ENCODE results near the gene GSTP1.
"Not testable (repeated sequence)": the region's sequence is repeated elsewhere in the genome, so short reads cannot be mapped to it uniquely, and the experiment has no call there.

Gene GSTP1

DNA sequence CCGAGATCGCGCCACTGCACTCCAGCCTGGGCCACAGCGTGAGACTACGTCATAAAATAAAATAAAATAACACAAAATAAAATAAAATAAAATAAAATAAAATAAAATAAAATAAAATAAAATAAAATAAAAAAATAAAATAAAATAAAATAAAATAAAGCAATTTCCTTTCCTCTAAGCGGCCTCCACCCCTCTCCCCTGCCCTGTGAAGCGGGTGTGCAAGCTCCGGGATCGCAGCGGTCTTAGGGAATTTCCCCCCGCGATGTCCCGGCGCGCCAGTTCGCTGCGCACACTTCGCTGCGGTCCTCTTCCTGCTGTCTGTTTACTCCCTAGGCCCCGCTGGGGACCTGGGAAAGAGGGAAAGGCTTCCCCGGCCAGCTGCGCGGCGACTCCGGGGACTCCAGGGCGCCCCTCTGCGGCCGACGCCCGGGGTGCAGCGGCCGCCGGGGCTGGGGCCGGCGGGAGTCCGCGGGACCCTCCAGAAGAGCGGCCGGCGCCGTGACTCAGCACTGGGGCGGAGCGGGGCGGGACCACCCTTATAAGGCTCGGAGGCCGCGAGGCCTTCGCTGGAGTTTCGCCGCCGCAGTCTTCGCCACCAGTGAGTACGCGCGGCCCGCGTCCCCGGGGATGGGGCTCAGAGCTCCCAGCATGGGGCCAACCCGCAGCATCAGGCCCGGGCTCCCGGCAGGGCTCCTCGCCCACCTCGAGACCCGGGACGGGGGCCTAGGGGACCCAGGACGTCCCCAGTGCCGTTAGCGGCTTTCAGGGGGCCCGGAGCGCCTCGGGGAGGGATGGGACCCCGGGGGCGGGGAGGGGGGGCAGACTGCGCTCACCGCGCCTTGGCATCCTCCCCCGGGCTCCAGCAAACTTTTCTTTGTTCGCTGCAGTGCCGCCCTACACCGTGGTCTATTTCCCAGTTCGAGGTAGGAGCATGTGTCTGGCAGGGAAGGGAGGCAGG, at the start of gene GSTP1:
GSTP1 (plus strand) TSS at position 566 of the 958 bp plus-strand sequence; CDS start at position 598, 32 bp downstream.
- peak; percentile 64 to 68 for DNase-seq (ENCODE audit: low read depth in 1 of 2, low spot score in 1 of 2)

DNA sequence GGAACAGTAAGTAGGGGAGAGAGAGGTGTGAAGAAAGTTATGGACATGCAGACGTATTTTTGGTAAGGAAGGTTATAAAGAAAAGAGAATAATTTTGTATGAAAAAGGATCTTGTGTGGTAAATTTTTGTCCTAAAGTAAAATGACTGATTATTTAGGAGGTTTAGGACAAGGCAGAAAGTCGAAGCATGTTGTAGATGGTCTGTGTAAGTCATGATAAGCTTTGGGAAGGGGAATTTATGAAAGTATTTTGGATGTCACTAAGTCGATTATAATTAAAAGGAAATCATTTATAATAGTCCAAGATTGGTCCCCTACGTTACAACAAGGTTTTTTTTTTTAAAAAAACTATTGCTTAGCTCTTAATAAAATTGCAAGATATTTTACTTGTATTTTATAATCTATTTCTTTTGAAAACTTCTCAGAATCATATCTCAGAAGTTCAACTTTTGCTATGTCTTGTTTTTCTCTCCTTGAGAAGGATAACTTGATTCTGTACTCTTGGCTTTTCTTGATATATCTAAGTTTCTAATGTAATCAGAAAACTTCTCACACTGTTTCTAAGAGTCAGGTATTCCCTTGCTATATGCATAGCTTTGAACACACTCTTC, 49.4 kb upstream of the GSTP1 start:
- DNase-seq (ENCODE audit: low read depth in 1 of 2, low spot score in 1 of 2) = no peak

DNA sequence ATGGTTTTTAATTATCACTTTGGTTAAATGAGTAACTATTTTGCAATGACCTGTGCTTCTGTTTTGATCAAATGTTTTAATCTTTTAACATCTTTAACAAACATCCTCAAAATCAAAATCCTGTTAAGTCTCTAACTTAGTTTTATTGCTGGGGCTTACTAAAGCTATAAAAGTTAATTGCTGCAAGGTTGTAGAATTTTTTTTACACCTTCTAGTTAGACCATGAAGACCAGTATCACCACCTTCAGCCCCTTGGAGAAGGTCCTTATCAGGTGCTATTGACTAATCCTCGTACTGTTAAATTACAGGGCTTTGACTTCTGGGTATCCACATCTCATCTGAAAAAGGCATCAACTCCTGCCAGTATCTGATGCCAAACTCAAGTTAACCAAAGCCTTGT, 48.1 kb upstream of the GSTP1 start:
- DNase-seq (ENCODE audit: low read depth in 1 of 2, low spot score in 1 of 2) = no peak

DNA sequence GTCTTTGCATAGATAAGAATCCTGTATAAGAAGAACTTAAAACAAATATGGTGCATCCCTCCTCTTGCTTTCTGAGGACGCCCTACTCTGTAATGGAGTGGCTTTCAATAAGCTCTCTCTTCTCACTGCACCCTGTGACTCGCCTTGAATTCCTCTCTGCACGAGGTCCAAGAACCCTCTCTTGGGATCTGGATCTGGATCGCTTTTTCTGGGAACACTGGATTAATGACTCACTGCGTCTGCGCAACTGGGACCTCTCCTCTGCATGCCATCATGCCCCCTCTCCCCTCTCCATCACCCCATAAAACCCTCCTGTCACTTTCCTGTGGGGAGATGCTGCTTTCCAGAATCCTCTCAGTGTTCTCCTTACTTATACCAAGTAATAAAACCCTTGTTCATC, 45.3 kb upstream of the GSTP1 start:
- no peak for DNase-seq (ENCODE audit: low read depth in 1 of 2, low spot score in 1 of 2)

DNA sequence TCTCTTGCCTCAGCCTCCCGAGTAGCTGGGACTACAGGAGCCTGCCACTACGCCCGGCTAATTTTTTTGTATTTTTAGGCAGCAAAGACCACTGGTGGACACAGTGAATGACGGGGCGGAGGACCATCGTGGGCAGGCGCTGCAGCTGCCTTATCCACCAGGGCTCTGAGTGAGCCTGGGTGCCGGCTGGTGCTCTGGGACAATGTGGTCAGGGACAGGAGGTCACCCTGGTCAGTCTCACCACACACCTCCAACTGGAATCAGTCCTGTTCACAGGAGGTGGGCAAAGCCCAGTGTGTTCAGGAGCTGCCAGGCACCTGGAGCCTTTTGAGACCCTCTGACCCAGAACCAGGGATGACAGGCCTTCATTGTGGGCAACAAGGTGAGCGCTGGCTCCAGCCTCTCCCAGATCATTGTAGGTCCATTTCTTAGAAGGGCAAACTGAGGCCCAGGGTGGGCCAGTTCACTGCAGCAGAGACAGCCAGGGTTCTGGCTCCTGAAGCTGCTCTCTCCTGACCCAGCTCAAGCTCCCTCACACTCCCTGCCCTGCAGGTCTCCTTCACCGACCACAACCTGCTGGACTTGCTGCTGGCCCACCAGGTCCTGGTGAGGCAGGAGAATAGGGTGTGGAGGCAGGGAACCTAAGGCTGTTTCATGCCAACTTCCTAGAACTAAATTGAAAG, 44.6 kb upstream of the GSTP1 start:
- DNase-seq (ENCODE audit: low read depth in 1 of 2, low spot score in 1 of 2) = no peak

DNA sequence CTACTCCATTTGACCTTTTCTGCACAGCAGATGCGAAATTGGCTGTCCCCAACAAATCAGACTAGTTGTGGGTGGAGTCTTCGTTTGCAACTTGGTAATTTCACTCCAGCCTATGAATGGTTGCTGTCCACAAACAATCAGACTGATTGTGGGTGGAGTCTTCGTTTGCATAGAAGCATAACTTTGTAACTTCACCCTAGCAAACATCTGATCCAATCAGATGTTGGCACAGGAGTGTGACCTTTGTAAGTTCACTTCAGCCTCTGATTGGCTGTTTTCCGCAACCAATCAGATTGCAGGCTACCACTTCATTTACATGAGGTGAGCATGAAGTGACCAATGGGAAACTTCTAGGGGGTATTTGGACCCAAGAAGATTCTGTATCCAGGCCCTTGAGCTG, 44.1 kb upstream of the GSTP1 start:
- no peak for DNase-seq (ENCODE audit: low read depth in 1 of 2, low spot score in 1 of 2)

DNA sequence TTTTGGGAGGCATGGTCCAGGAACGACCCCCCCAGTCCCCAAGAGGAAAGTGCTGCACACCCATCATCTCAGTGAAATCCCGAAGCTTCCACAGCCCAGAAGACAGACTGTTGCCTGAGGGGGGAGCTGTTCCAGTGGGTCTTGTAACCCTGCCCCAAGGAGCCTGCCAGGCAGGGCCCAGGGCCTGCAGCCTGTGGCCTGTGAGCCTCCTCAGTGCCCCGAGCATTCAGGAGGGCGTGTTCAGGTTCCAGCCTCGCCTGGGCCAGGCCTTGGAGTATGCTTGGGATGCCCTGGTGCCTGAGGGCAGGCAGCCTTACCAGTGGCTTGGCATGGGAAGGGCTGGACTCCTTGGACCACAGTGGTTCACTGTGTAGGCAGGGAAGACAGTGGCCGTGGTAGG, 42.4 kb upstream of the GSTP1 start:
- no peak for DNase-seq (ENCODE audit: low read depth in 1 of 2, low spot score in 1 of 2)

DNA sequence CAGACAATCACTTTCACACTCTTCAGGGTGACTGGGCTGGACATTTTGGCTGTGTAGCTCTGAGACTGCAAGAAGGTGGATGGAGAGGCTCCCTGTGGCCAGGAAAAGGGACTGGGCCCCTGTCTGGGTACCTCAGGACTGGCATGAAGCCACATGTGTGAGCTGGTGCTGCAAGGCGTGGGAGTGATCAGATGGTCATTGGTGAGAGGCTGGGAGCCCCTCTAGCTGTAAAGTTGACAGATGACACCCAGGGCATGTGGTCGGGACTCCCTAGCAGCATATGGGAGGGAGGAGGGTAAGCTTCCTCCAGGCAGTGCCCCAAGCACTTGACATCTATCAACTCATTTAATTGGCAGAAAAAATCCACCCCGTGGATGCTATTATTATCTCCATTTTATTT, 41.4 kb upstream of the GSTP1 start:
- DNase-seq (ENCODE audit: low read depth in 1 of 2, low spot score in 1 of 2) = no peak

DNA sequence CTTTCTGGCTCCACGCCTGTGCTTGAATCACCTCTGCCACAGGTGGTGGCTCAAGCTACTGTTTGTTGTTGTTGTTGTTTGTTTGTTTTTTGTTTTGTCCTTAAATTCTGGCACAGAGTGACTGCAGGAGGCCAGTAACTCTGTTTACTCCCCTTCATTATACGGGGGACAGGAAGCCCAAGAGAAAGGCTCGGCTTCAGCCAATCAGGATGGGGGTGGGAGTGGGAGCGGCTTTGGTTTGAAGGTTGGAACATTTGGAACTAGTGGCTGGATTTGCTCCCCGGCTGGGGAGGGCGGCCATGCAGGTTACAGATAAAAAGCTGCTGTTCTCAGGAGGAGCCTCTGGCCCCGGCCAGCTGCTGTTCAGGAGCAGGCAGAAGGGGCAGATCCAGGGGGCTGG, 40.6 kb upstream of the GSTP1 start:
- no peak for DNase-seq (ENCODE audit: low read depth in 1 of 2, low spot score in 1 of 2)

DNA sequence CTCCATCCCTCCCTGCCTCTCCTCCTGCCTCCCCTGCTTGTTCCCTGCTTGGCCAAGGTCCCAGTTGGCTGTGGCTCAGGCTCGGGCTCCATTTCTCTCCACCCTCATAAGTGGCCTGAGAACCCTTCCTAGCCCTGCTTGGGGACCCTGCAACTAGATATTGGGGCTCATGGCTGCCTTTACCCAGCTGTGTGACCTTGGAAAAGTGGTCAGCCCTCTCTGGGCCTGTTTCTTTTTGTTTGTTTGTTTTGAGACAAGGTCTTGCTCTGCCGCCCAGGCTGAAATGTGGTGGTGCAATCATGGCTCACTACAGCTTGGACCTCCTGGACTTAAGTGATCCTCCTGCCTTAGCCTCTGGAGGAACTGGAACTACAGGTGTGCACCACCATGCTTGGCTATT, 40.0 kb upstream of the GSTP1 start:
- no peak for DNase-seq (ENCODE audit: low read depth in 1 of 2, low spot score in 1 of 2)

DNA sequence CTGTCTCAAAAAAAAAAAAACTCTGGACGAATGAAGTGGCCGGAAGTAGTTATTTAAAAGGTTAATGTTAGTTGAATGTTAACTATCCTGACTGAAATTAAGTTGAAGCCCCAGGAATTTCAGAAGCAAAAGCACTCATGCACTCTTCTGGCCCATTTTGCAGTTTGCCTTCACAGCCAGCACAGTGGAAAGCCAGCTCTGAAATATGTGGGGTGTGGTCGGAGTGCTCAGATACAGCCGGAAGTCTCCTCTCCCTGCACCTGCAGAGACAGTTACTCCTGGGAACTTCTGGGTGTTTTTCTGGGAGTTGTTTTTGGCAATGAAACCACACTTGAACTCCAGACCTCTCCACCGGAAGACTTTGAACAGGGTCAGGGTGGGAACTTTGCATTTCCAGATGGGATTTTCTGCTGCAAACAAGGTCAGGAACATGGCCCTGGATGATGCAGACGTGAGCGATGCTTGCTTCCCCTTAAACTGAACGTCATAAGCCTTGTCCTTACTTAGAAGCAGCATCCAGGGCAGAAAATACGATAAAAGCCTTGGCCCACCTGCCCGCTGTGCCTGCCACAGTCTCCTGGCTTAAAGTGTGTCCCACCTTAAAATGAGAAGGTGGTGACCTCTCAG, 38.9 kb upstream of the GSTP1 start:
- DNase-seq (ENCODE audit: low read depth in 1 of 2, low spot score in 1 of 2) = no peak

DNA sequence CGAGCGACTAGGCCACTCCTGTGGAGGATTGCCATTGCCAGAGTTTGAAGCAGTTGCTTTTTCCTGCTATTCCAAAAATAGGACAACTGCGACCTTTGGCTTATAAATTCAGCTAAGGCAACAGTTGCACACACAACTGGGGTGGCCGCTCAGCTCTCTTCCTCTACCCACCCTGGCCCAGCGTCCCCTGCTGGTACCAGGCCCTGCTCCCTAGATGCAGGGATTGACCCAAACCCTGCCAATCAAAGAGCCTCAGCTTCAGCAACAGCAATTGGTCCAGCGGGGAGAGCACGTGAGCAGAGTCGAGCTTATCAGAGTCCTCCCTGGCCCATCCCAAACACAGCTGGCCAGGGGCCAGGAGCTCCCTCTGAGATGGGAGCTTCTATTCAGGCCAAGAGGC, 38.3 kb upstream of the GSTP1 start:
- no peak for DNase-seq (ENCODE audit: low read depth in 1 of 2, low spot score in 1 of 2)

DNA sequence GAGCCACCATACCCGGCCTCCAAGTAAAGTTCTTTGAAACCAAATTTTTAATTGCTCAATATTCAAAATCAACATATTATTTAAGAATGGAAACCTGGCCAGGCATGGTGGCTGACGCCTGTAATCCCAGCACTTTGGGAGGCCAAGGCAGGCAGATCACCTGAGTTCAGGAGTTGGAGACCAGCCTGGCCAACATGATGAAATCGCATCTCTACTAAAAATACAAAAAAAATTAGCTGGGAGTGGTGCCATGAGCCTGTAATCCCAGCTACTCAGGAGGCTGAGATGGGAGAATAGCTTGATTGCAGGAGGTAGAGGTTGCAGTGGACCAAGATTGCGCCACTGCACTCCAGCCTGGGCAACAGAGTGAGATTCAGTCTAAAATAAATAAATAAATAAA, 35.5 kb upstream of the GSTP1 start:
- not testable (repeated sequence) for DNase-seq (ENCODE audit: low read depth in 1 of 2, low spot score in 1 of 2)

DNA sequence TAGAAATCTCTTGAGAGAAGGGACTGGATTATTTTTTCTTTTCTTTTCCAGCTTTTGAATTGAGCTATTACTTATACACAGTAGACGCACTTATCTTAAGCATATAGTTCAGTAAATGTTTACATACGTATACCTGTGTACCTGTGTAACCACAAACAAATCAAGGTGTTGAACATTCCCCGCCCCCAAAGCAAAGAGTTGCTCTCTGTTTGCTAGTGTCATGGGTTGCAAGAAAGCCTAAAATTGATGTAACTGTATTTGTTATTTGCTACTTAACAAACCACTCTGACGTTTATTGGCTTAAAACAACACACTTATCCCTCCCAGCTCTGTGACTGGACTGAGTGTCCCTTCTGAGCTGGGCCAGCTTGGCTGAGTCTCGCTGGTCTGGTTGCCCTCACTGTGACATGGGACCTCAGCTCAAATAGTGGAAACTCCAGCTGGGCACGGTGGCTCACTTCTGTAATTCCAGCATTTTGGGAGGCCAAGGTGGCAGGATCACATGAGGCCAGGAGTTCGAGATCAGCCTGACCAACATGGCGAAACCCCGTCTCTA, 35.0 kb upstream of the GSTP1 start:
- no peak for DNase-seq (ENCODE audit: low read depth in 1 of 2, low spot score in 1 of 2)

DNA sequence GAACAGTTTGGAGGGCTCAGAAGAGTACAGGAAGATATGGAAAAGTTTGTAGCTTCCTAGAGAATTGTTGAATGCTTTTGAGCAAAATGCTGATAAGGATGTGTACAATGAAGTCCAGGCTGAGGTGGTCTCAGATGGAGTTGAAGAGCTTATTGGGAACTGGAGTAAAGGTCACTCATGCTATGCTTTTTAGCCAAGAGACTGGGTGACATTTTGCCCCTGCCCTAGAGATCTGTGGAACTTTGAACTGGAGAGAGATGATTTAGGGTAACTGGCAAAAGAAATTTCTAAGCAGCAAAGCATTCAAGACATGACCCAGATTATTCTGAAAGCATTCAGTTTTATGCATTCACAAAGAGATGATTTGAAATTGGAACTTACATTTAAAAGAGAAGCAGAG, 32.5 kb upstream of the GSTP1 start:
- no peak for DNase-seq (ENCODE audit: low read depth in 1 of 2, low spot score in 1 of 2)

DNA sequence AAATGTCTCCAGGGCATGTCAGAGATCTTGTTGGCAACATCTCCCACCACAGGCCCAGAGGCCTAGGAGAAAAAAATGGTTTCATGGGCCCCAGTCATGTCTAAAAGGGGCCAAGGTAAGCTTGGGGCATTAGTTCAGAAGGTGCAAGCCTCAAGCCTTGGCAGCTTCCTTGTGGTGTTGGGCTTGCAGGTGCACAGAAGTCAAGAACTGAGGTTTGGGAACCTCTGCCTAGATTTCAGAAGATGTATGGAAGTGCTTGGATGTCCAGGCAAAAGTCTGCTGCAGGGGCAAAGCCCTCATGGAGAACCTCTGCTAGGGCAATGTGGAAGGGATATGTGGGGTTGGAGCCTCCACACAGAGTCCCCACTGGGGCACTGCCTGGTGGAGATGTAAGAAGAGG, 31.9 kb upstream of the GSTP1 start:
- DNase-seq (ENCODE audit: low read depth in 1 of 2, low spot score in 1 of 2) = not testable (repeated sequence)

DNA sequence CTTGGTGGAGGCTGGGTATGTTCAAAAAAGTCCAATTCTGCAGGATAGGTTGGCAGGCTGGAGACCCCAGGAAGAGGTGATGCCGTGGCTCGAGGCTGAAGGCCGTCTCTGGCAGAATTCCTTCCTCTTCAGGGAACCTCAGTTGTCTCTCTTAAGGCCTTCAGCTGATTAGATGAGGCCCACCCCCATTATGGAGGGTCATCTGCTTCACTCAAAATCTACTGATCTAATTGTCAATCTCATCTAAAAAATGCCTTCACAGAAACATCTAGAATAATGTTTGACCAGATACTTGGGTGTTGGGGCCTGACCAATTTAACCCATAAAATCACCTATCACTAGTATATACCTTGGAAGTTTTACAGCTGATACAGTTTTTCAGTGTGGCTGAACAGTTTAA, 27.4 kb upstream of the GSTP1 start:
- DNase-seq (ENCODE audit: low read depth in 1 of 2, low spot score in 1 of 2) = no peak

DNA sequence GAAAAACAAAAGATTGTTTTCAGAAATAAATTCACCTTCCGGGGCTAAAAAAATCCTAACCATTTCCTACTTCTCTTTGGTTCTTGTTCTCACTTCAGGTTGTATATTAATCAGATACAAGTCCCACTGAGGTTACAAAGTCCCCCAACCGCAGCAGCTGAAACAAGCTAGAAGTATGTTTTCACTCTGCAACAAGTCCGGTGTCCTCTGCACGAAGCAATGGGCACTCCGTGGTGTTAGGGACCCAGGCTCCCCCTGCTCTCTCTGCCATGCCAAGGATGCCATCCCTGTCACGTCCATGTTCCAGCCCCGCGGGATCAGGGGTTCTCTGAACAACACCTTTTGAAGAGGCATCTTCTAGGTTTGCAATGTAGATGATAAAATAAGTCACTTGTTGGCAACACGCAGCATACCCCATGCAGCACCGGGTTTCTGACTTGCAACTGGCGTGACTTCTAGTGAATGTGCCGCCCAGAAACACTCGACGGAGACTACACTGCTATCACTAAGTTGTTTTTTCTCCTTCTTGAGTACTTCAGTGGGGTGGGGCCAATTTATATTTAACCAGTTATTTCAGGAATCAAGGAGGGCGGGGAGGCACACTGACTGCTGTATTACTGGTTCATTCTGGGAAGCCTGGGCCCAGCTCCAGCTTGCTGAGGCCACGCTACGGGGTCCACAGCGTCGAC, 25.4 kb upstream of the GSTP1 start:
- no peak for DNase-seq (ENCODE audit: low read depth in 1 of 2, low spot score in 1 of 2)

DNA sequence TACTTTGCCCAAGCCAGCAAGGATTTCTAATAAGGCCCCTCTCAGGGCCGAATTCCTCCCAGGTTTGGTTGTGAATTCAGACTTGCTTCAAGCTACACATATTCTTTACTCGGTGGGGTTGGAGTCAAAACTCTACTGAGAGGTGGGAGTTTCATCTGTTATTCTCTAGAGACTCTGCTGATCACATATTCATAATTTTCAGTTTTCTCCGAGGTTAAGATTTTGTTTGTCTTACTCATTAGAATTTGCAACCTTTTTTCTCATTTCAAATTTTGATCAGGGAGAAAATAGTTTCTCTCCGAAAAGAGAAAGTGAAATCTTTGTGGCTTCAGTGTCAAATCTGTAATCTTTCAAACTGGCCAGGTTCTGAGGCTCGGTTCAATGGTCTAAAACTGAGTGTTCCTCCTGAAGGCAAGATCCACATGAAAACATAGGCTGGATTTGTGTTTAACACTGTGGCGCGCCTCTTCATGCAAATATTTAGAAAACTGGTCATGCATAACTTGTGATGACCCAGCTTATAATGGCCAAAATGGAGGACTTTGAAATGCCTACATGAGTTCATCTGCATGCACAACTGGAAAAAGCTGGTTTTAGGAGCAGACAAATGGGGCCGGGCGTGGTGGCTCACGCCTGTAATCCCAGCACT, 21.5 kb upstream of the GSTP1 start:
- DNase-seq (ENCODE audit: low read depth in 1 of 2, low spot score in 1 of 2) = no peak
